Psoas muscle (tissue), 8 donors: ENCODE measurements around the gene YEATS4. TPM values are rescaled to one million over a fixed set of nuclear protein-coding genes. Genes with fewer than 3 reads are reported as not detected.

ENCODE experiments used
- ATAC-seq, 4 donors: fragments of 200-7000 bp; cut with Tn5 transposase; one replicate each; pipeline ENCODE4 v1.9.1; 2020; ENCODE audit warnings: moderate library complexity in 3 of 4, mild to moderate bottlenecking in 2 of 4
- DNase-seq, 2 donors: peaks; one replicate each; pipeline ENCODE4 v3.0.0-alpha.2; 2020
- H3K27ac ChIP-seq: fragments of 200-600 bp; one replicate; pipeline ENCODE4 v1.8.0; 2022
- H3K27me3 ChIP-seq, 3 donors: fragments of 200-600 bp in 1 of 3; one replicate each; pipeline versions ENCODE4 v1.6.1 to v1.8.0; 2013 to 2022; ENCODE audit warnings: low read length in 2 of 3, mild to moderate bottlenecking in 2 of 3, moderate library complexity in 1 of 3; ENCODE audit not compliant: insufficient read depth in 3 of 3
- H3K36me3 ChIP-seq, 2 donors: fragments of 200-600 bp in 1 of 2; one replicate each; pipeline versions ENCODE4 v1.6.1 to v1.8.0; 2013 to 2022; ENCODE audit warnings: low read depth in 1 of 2, mild to moderate bottlenecking in 1 of 2, moderate library complexity in 1 of 2; ENCODE audit not compliant: insufficient read depth in 1 of 2
- H3K4me1 ChIP-seq: fragments of 200-600 bp; one replicate; pipeline ENCODE4 v1.8.0; 2022
- H3K4me3 ChIP-seq: fragments of 200-600 bp; one replicate; pipeline ENCODE4 v1.8.0; 2022; ENCODE audit warnings: mild to moderate bottlenecking
- H3K9me3 ChIP-seq: fragments of 200-600 bp; one replicate; pipeline ENCODE4 v1.8.0; 2022
- WGBS, 3 donors: extraction: QIAGEN DNeasy Blood & Tissue Kit; methylation state at CpG; one replicate each; pipeline versions ENCODE4 v1.1.6 to v1.1.7; 2013; 5-methylcytosine and 5-hydroxymethylcytosine counted together
- intact Hi-C, 2 donors: fragments of 100-400 bp; cut with DNase I; formaldehyde crosslinking; loops; one replicate each; pipeline versions ENCODE4 v1.11.0 to v1.14.2; 2022
- polyA plus RNA-seq, 3 donors: library from polyadenylated mRNA; stranded (reverse); fragments of 200-250 nt; gene quantifications; one replicate each; pipeline ENCODE4 v1.2.3, GENCODE V29; 2013
- total RNA-seq, 4 donors: library from RNA; stranded (reverse); fragmentation: NEBNext Ultra II Directional in 2 of 4; extraction: Animal tissue kit (Norgen Biotek cat#: 25700) in 2 of 4; gene quantifications; one replicate each; pipeline versions ENCODE4 v1.2.1 to v1.2.4, GENCODE V29; 2021 to 2023
- TF ChIP-seq, protein P1 (sequence below): fragments of 200-600 bp; IDR thresholded peaks from one replicate; pipeline ENCODE4 v1.8.0; 2022; ENCODE audit warnings: antibody characterized with exemption
- donor health status: healthy with polysubstance abuse.
- donor health status: DM: no; HTN: no; CAD: no; lungs with moderate emphysema.
- donor health status: Bipolar disorder and iron deficiency.
- donor health status: healthy.
- donor health status: DM: yes; HTN: yes; CAD: no.
- donor health status: DM: no; HTN: no; CAD: no.
- donor health status: DM: no; HTN: no; CAD: no.
- donor health status: DM: yes; HTN: yes; CAD: no.

YEATS4 gene
- total and polyA plus RNA-seq, 7 donors: 6.2 to 17.7 (median 12.4) TPM

DNA sequence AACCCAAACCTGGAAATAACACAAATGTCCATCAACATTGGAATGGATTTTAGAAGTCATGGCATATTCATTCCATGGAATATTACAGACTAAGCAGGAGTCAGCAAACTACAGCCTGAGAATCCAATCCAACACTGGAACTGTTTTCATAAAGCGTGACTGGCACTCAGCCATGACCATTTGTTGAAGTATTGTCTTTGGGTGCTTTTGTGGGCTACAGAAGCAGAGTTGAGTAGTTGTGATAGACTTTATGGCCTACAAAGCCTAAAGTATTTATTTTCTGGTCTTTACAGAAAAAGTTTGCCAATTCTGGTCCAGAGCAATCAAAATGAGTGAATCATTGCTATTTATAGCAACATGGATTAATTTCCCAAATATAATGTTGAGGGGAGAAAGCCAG lies 76.1 kb downstream of the YEATS4 start:
- H3K9me3 ChIP-seq: no peaks in the 10 kb centered on the region
- DNase-seq (no peak), ATAC-seq (no peak)
- no peak overlapping the region for H3K27ac ChIP-seq
- WGBS, 3 donors: 24 to 71% (median 52%) methylated on average over 1 of the region's 1 CpG
- H3K27me3 ChIP-seq: no peaks in the 10 kb centered on the region
- TF ChIP-seq, protein P1, sequence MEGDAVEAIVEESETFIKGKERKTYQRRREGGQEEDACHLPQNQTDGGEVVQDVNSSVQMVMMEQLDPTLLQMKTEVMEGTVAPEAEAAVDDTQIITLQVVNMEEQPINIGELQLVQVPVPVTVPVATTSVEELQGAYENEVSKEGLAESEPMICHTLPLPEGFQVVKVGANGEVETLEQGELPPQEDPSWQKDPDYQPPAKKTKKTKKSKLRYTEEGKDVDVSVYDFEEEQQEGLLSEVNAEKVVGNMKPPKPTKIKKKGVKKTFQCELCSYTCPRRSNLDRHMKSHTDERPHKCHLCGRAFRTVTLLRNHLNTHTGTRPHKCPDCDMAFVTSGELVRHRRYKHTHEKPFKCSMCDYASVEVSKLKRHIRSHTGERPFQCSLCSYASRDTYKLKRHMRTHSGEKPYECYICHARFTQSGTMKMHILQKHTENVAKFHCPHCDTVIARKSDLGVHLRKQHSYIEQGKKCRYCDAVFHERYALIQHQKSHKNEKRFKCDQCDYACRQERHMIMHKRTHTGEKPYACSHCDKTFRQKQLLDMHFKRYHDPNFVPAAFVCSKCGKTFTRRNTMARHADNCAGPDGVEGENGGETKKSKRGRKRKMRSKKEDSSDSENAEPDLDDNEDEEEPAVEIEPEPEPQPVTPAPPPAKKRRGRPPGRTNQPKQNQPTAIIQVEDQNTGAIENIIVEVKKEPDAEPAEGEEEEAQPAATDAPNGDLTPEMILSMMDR: no peak
- H3K4me3 ChIP-seq: no peak overlapping the region
- intact Hi-C loops: no loop called here
- H3K36me3 ChIP-seq: no peaks in the 10 kb centered on the region
- peaks cover 7% of the 10 kb centered on the region for H3K4me1 ChIP-seq

DNA sequence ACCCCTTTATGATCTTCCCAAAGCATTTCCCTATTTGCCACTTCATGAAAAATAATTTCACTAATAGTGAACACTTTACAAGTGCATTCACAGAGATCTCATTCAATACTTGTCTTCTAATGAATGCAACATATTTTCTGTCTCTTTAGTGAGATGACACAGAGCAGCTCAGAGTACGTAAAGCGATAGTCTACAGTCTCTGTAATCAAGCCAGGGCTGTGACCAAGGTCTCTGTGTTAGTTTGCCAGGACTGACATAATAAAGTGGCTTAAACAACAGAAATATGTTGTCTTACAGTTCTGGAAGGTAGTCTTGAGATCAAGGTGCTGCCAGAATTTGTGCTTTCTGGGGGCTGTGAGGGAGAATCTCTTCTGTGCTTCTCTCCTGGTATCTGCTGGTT lies 77.5 kb downstream of the YEATS4 start:
- H3K4me1 ChIP-seq: no peaks in the 10 kb centered on the region
- H3K27me3 ChIP-seq: no peaks in the 10 kb centered on the region
- H3K27ac ChIP-seq: no peak overlapping the region
- intact Hi-C loops: no loop called here
- no peaks in the 10 kb centered on the region for H3K36me3 ChIP-seq
- 70 to 91% (median 89%) methylated on average over 2 of the region's 2 CpGs for WGBS, 3 donors
- H3K4me3 ChIP-seq: no peak overlapping the region
- TF ChIP-seq, protein P1: no peak
- no peaks in the 10 kb centered on the region for H3K9me3 ChIP-seq
- DNase-seq (no peak), ATAC-seq (no peak)

DNA sequence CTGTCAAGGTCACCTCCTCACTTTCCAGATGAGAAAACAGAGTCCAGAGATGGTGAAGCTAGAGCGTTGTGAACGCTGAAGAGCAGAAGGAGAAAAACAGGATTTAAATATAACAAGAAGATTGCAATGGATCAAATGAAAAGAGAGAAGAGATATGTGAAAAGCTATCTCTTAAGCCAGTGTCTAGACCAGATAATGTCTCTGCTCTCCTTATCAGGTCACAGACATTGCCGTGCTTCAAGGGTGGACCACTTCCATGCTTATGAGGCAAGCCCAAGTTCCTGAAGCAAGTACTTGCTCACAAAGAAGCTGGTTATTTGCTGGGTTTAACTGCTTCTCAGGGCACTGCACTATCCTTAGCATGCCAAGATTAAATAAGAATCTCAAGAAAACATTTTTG lies 79.0 kb downstream of the YEATS4 start:
- WGBS, 3 donors: 80 to 100% (median 97%) methylated on average over 3 of the region's 3 CpGs
- TF ChIP-seq, protein P1: no peak
- DNase-seq: no peak
- no peak for ATAC-seq
- intact Hi-C loops: no loop called here
- Histone ChIP-seq H3K27me3 (no peaks in the 10 kb centered on the region), H3K9me3 (no peaks in the 10 kb centered on the region), H3K27ac (no peak overlapping the region), H3K36me3 (no peaks in the 10 kb centered on the region), H3K4me1 (no peaks in the 10 kb centered on the region), H3K4me3 (no peak overlapping the region)

DNA sequence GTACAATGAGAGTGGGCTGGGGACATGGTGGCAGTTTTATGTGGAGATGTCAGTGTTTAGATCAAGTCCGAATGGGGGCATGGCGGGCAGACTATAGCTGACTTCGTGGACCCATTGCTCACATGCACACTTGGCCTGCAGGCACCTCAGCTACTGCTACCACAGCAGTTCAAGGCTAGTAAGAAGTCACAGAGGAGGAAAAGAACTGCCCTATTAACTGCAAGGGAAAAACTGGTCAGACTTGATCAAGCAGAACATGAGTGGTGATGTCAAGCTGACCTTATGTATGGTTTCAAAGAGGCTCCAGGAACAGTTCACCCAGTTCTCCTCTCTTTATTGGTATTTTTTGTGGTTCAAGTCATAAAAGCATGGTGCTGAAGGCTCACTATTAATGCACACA lies 80.5 kb downstream of the YEATS4 start:
- no peak for ATAC-seq
- DNase-seq: no peak
- H3K9me3 ChIP-seq: no peaks in the 10 kb centered on the region
- intact Hi-C loops: no loop called here
- H3K4me1 ChIP-seq: no peaks in the 10 kb centered on the region
- 94 to 97% (median 96%) methylated on average over 3 of the region's 3 CpGs for WGBS, 3 donors
- H3K27me3 ChIP-seq: no peaks in the 10 kb centered on the region
- TF ChIP-seq, protein P1: no peak
- H3K36me3 ChIP-seq: no peaks in the 10 kb centered on the region
- H3K27ac ChIP-seq: no peak overlapping the region
- no peak overlapping the region for H3K4me3 ChIP-seq

Other genes starting within 250 kb of the YEATS4 start
- gene CPSF6, start 120.2 kb upstream of the YEATS4 start, total RNA-seq: 10 to 100 TPM; 20.5 to 36.6 (median 24.9) TPM
- 10 to 100 TPM; 13.0 to 31.6 (median 16.4) TPM for gene CPSF6, start 120.2 kb upstream of the YEATS4 start, polyA plus RNA-seq
- 10 to 100 TPM in 1 of 4 donors, 1 to 10 TPM in 3; 6.1 to 26.7 (median 7.5) TPM for gene LYZ, start 11.4 kb upstream of the YEATS4 start, total RNA-seq
- gene LYZ, start 11.4 kb upstream of the YEATS4 start, polyA plus RNA-seq: 1 to 10 TPM; 3.6 to 5.4 (median 5.0) TPM
- 10 to 100 TPM; 12.8 to 18.9 (median 15.0) TPM for gene FRS2, start 110.6 kb downstream of the YEATS4 start, total RNA-seq
- gene FRS2, start 110.6 kb downstream of the YEATS4 start, polyA plus RNA-seq: 10 to 100 TPM in 1 of 3 donors, 1 to 10 TPM in 2; 3.6 to 16.8 (median 4.0) TPM
- gene CCT2, start 225.7 kb downstream of the YEATS4 start, total RNA-seq: 100 to 1,000 TPM in 3 of 4 donors, 10 to 100 TPM in 1; 96.9 to 190 (median 149) TPM
- 100 to 1,000 TPM; 129 to 353 (median 199) TPM for gene CCT2, start 225.7 kb downstream of the YEATS4 start, polyA plus RNA-seq